Measurements from ENCODE around the gene TMEM218.

The TMEM218 gene

DNA sequence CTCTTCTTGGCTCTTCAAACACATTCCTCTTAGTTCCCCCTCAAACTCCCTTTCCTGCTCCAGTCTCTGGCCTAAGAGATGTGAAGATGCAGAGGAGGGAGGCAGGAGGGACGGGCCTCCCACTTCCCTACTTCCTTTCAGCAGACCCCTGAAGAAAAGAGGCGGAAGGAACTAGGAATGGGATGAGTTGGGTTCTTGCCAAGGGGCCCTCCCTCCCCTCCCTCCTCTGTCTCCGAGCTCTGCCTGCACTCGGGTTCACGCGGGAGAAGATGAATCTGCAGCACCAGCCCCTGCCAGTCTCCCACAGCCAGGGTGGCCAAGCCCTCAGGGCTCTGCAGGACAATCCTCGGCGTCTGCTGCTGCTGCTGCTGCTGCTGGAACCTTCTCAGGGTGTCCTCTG lies 28.8 kb upstream of the TMEM218 start:
- TF ChIP-seq, protein P1, sequence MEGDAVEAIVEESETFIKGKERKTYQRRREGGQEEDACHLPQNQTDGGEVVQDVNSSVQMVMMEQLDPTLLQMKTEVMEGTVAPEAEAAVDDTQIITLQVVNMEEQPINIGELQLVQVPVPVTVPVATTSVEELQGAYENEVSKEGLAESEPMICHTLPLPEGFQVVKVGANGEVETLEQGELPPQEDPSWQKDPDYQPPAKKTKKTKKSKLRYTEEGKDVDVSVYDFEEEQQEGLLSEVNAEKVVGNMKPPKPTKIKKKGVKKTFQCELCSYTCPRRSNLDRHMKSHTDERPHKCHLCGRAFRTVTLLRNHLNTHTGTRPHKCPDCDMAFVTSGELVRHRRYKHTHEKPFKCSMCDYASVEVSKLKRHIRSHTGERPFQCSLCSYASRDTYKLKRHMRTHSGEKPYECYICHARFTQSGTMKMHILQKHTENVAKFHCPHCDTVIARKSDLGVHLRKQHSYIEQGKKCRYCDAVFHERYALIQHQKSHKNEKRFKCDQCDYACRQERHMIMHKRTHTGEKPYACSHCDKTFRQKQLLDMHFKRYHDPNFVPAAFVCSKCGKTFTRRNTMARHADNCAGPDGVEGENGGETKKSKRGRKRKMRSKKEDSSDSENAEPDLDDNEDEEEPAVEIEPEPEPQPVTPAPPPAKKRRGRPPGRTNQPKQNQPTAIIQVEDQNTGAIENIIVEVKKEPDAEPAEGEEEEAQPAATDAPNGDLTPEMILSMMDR (IDR thresholded peaks at IDR 0.05; ENCODE audit: poor library complexity, severe bottlenecking), result no peak
- H3K4me3 ChIP-seq (ENCODE audit: severe bottlenecking), result no peak overlapping the region
- DNase-seq (ENCODE audit: low spot score) (no peak), ATAC-seq (ENCODE audit: low read depth) (no peak)
- no peaks in the 10 kb centered on the region for H3K9me3 ChIP-seq (ENCODE audit: severe bottlenecking)
- no peaks in the 10 kb centered on the region for H3K36me3 ChIP-seq (ENCODE audit: low read depth)
- H3K27ac ChIP-seq (ENCODE audit: poor library complexity, severe bottlenecking), result no peak overlapping the region
- no peaks in the 10 kb centered on the region for H3K4me1 ChIP-seq (ENCODE audit: insufficient read depth, poor library complexity, severe bottlenecking)
- no peaks in the 10 kb centered on the region for H3K27me3 ChIP-seq (ENCODE audit: insufficient read depth, poor library complexity, severe bottlenecking)

DNA sequence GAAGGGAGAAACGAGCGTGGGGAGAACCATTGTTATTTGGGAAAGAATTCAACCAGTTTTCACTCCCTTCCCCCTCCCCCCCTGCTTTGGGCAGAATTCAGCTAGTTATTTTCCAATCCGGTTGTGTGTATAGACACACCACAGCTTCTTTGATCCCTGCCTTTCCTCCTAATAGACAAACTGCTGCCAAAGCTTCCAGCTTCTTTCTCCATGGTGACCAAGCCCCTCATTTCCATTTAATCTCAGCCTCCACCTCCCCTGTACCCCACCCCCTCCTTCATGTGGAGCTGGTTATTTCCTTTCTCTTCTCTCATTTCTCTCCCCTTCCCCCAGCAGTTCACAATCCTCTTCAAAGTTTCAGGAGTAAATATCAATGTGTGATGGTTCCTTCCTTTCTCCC lies 28.4 kb upstream of the TMEM218 start:
- no peak for DNase-seq (ENCODE audit: low spot score)
- no peak overlapping the region for H3K4me3 ChIP-seq (ENCODE audit: severe bottlenecking)
- ATAC-seq (ENCODE audit: low read depth), result no peak
- no peaks in the 10 kb centered on the region for H3K27me3 ChIP-seq (ENCODE audit: insufficient read depth, poor library complexity, severe bottlenecking)
- H3K27ac ChIP-seq (ENCODE audit: poor library complexity, severe bottlenecking), result no peak overlapping the region
- no peaks in the 10 kb centered on the region for H3K36me3 ChIP-seq (ENCODE audit: low read depth)
- H3K4me1 ChIP-seq (ENCODE audit: insufficient read depth, poor library complexity, severe bottlenecking), result no peaks in the 10 kb centered on the region
- H3K9me3 ChIP-seq (ENCODE audit: severe bottlenecking), result no peaks in the 10 kb centered on the region
- TF ChIP-seq, protein P1 (IDR thresholded peaks at IDR 0.05; ENCODE audit: poor library complexity, severe bottlenecking), result no peak

DNA sequence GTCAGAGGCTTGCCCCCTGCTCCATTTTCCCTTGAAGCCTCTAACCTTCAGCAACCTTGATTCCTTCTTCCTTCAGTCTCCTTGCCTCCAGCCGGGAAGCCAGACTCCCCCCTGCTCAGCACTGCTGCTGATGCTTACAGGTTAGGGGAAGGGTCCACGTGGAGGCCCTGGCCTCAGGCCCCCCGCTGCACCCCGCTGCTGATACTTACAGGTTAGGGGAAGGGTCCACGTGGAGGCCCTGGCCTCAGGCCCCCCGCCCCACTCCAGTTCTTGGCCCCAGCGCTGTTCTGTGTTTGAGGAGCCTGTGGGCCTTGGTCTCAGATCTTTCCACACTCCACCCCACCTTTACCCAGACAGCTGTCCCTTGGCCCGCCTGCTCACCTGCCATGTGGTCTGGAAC lies 27.5 kb upstream of the TMEM218 start:
- TF ChIP-seq, protein P1 (IDR thresholded peaks at IDR 0.05; ENCODE audit: poor library complexity, severe bottlenecking), result no peak
- ATAC-seq (ENCODE audit: low read depth), result no peak
- no peak overlapping the region for H3K27ac ChIP-seq (ENCODE audit: poor library complexity, severe bottlenecking)
- no peaks in the 10 kb centered on the region for H3K27me3 ChIP-seq (ENCODE audit: insufficient read depth, poor library complexity, severe bottlenecking)
- DNase-seq (ENCODE audit: low spot score), result no peak
- H3K9me3 ChIP-seq (ENCODE audit: severe bottlenecking), result no peaks in the 10 kb centered on the region
- H3K4me3 ChIP-seq (ENCODE audit: severe bottlenecking), result no peak overlapping the region
- H3K4me1 ChIP-seq (ENCODE audit: insufficient read depth, poor library complexity, severe bottlenecking), result no peaks in the 10 kb centered on the region
- H3K36me3 ChIP-seq (ENCODE audit: low read depth), result no peaks in the 10 kb centered on the region

DNA sequence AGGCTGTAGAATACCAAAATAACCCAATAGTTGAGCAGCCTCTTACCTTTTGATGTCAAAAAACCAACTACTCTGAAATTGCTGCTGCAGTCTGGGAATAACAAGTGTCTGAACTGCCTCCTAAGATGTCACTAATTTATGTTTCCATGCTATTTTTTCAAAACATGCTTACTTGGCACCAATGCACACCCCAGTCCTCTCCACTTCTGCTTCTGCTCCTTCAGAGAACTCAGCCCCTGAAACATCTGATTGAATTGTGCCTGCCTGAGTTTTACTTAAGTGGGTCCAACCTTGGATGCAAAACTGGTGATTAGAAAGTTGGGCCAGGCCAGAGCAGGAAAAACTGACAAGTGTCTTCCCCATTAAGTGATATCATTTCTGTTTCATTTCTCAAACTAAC lies 24.6 kb upstream of the TMEM218 start:
- DNase-seq (ENCODE audit: low spot score), result no peak
- H3K27ac ChIP-seq (ENCODE audit: poor library complexity, severe bottlenecking), result no peak overlapping the region
- no peak overlapping the region for H3K4me3 ChIP-seq (ENCODE audit: severe bottlenecking)
- no peaks in the 10 kb centered on the region for H3K9me3 ChIP-seq (ENCODE audit: severe bottlenecking)
- no peaks in the 10 kb centered on the region for H3K36me3 ChIP-seq (ENCODE audit: low read depth)
- no peak for ATAC-seq (ENCODE audit: low read depth)
- peaks cover 4% of the 10 kb centered on the region for H3K4me1 ChIP-seq (ENCODE audit: insufficient read depth, poor library complexity, severe bottlenecking)
- no peaks in the 10 kb centered on the region for H3K27me3 ChIP-seq (ENCODE audit: insufficient read depth, poor library complexity, severe bottlenecking)
- TF ChIP-seq, protein P1 (IDR thresholded peaks at IDR 0.05; ENCODE audit: poor library complexity, severe bottlenecking), result no peak

DNA sequence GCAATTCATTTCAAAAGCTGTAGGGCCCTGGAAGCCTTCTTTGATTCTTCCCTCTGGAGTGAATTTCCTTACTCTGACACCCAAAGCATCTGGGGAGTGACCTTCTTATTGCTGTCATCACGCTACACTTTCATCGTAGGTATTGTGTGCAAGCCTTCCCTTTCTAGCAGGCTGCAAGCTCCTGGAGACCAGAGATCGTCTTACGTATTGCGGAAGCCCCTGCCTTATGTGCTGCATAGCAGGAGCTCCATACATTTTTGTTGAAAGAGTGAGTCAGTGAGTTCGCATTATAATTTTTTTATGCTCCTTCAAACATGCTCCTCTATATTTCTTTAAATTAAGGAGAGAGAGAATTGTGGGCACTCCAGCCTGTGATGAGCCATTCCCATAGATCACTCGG lies 21.2 kb upstream of the TMEM218 start:
- ATAC-seq (ENCODE audit: low read depth), result no peak
- H3K27me3 ChIP-seq (ENCODE audit: insufficient read depth, poor library complexity, severe bottlenecking), result no peaks in the 10 kb centered on the region
- TF ChIP-seq, protein P1 (IDR thresholded peaks at IDR 0.05; ENCODE audit: poor library complexity, severe bottlenecking), result no peak
- H3K27ac ChIP-seq (ENCODE audit: poor library complexity, severe bottlenecking), result no peak overlapping the region
- peaks cover 4% of the 10 kb centered on the region for H3K4me1 ChIP-seq (ENCODE audit: insufficient read depth, poor library complexity, severe bottlenecking)
- H3K9me3 ChIP-seq (ENCODE audit: severe bottlenecking), result no peaks in the 10 kb centered on the region
- H3K36me3 ChIP-seq (ENCODE audit: low read depth), result no peaks in the 10 kb centered on the region
- no peak overlapping the region for H3K4me3 ChIP-seq (ENCODE audit: severe bottlenecking)
- DNase-seq (ENCODE audit: low spot score), result no peak

All from RWPE2 (cell line).